ENCODE results near the gene CHD9.

DNA sequence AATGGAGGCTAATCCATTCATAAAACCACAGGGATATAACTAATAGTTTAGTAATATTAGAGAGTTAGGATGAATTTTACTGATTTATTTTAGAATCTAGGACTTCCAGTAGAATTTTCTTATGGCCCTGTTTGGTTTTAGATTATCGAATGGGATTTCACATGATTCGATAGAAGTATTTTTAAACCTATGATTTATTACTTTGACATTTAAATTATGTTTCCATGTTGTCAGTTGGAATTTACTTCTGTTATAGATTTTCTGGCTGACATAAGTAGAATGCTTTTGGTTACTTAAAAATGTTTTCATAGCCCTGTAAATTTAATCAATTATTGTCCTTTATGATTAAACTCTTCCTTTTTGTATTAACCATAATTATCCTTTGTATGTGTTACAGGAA lies 158.8 kb downstream of the CHD9 start:
- TF ChIP-seq, protein P1, sequence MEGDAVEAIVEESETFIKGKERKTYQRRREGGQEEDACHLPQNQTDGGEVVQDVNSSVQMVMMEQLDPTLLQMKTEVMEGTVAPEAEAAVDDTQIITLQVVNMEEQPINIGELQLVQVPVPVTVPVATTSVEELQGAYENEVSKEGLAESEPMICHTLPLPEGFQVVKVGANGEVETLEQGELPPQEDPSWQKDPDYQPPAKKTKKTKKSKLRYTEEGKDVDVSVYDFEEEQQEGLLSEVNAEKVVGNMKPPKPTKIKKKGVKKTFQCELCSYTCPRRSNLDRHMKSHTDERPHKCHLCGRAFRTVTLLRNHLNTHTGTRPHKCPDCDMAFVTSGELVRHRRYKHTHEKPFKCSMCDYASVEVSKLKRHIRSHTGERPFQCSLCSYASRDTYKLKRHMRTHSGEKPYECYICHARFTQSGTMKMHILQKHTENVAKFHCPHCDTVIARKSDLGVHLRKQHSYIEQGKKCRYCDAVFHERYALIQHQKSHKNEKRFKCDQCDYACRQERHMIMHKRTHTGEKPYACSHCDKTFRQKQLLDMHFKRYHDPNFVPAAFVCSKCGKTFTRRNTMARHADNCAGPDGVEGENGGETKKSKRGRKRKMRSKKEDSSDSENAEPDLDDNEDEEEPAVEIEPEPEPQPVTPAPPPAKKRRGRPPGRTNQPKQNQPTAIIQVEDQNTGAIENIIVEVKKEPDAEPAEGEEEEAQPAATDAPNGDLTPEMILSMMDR (conservative IDR thresholded peaks at IDR 0.05; ENCODE audit: low read length), result no peak
- TF ChIP-seq EZH2phosphoT487 (IDR thresholded peaks at IDR 0.05; ENCODE audit: borderline replicate concordance), result no peak
